Gastrocnemius medialis (tissue), 4 donors: ENCODE measurements around the gene DEGS1.

Source experiments
- CTCF ChIP-seq, 5 experiments: fragments of 450-650 bp in 3 of 5; fragments of 200-600 bp in 2 of 5; sonication (generic) in 2 of 5; IDR thresholded peaks in 4 of 5; conservative IDR thresholded peaks in 1 of 5; 1 replicate in 4 of 5; 2 replicates in 1 of 5; pipeline ENCODE4 v1.5.1; 2016 to 2019; ENCODE audit warnings: antibody characterized with exemption in 5 of 5, mild to moderate bottlenecking in 3 of 5, moderate library complexity in 3 of 5
- POLR2A ChIP-seq, 2 donors: fragments of 450-650 bp; IDR thresholded peaks; one replicate each; pipeline ENCODE4 v1.6.1; 2017; ENCODE audit warnings: antibody characterized with exemption in 2 of 2, mild to moderate bottlenecking in 2 of 2, moderate library complexity in 2 of 2

- TF ChIP-seq CTCF (IDR thresholded peaks at IDR 0.05 in 4 of 5, conservative IDR thresholded peaks at IDR 0.05 in 1 of 5) (no peak), POLR2A (IDR thresholded peaks at IDR 0.05) (no peak)
These were observed 55.7 kb downstream of the DEGS1 start for GRCh38 chr1:224238756-224239155.
